T-helper 17 cell (primary cell): ENCODE data around the gene CACNA2D2. TPM values are rescaled to one million over a fixed set of nuclear protein-coding genes. Genes with fewer than 3 reads are reported as not detected.

Experiments
- ATAC-seq: fragments of 150-1000 bp; cut with Tn5 transposase; 2 replicates; pipeline ENCODE4 v1.10.0; 2021; ENCODE audit warnings: mild to moderate bottlenecking, moderate library complexity
- DNase-seq, 3 donors: peaks; one replicate each; pipeline versions ENCODE4 v3.0.0 to v3.0.0-alpha.2; 2020 to 2021
- H3K9me3 ChIP-seq: one replicate; pipeline ENCODE4 v1.7.0; 2013; ENCODE audit warnings: low read length, mild to moderate bottlenecking; ENCODE audit not compliant: control insufficient read depth, poor library complexity, severe bottlenecking
- H3K27ac Mint-ChIP-seq: one replicate; pipeline ENCODE4 v1.8.0; 2022; ENCODE audit warnings: mild to moderate bottlenecking, moderate library complexity, mixed read lengths
- H3K27me3 Mint-ChIP-seq: one replicate; pipeline ENCODE4 v1.8.0; 2022; ENCODE audit warnings: mixed read lengths
- H3K36me3 Mint-ChIP-seq: one replicate; pipeline ENCODE4 v1.8.0; 2022; ENCODE audit warnings: low read depth, mixed read lengths
- H3K4me1 Mint-ChIP-seq: one replicate; pipeline ENCODE4 v1.8.0; 2022; ENCODE audit warnings: mild to moderate bottlenecking, mixed read lengths
- H3K4me3 Mint-ChIP-seq: one replicate; pipeline ENCODE4 v1.8.0; 2022; ENCODE audit warnings: mild to moderate bottlenecking, moderate library complexity, mixed read lengths
- total RNA-seq, 4 donors: library from RNA in 2 of 4; stranded (reverse) in 2 of 4; gene quantifications; one replicate each; pipeline ENCODE4 v1.2.3 and lab custom pipeline; 2022 to 2026

The CACNA2D2 gene
- total RNA-seq, 2 donors from 2014 or later: 2.2 to 3.5 TPM

DNA sequence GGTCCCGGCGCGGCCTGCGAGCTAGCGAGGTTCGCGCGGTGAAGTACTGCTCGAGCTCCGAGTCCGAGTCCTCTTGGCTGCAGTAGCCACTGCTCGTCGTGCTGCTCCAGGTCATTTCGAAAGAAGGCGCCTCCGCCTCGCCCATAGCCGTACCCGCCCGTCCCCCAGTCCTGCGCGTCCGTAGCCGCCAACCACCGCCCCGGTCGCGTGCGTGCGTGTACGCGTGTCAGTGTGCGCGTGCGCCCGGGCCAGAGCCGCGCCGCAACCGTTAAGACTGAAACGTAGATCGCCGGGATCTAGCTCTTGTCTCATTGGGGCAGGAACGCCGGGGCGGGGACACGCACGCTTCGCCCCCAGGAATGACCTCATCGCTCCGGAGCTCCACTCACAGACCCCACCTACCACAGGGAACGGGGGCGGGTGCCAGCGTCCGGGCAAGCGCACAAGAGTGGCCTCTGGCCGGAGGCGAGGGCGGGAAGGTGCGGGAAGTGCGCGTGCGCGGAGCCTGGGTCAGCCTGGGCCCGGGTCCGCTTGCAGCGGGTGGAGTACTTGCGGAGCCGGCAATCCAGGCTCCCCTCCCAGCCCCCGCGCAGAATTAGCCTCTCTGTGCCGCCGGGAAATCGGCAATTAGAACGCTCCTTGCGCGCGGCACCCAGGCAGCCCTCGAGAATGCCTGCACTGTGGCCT, 166.1 kb downstream of the CACNA2D2 start:
- peak; percentile 81 for ATAC-seq
- H3K4me1 Mint-ChIP-seq: peaks cover 56% of the 10 kb centered on the region
- H3K27me3 Mint-ChIP-seq: no peaks in the 10 kb centered on the region
- no peaks in the 10 kb centered on the region for H3K9me3 ChIP-seq
- H3K36me3 Mint-ChIP-seq: peaks cover 5% of the 10 kb centered on the region
- peak; percentile 80 to 90 (median 85) for DNase-seq
- H3K4me3 Mint-ChIP-seq: peak overlapping the region; percentile 97
- H3K27ac Mint-ChIP-seq: peak overlapping the region; percentile 99

DNA sequence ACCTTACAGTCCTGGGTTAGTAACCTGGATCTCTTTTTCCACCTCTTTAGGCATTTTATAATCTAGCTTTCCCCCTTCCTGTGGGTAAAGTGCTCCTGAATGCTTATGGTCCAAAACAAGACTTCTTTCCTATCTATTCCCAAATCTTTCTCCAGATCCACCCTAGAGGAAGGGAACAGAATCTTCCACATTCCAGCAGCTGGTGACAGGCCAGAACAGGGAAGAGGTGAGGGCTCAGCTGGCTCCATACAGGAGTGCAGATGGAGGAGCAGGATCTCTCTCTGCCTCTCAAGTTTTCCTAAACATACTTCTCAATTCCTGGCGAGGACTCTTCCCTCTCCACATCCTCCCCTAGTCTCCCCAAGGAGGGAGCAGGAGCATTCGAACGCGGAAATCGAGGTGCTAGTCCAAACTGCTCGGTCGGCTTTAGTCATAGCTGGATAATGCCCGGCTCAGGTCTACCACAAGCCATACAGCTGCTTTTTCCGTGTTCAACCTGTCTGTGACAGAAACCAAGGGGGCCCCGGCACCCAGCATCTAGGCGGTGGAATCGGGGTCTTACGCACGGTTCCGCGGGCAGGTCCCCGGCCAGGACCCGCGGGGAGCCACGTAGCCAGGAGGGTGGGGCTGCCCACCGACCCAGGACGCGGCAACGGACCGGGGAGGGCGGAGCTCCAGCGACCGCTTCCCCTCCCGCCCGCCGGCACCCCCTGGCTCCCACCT, 166.8 kb downstream of the CACNA2D2 start:
- DNase-seq (no peak), ATAC-seq (peak; percentile 47)
- H3K36me3 Mint-ChIP-seq: peaks cover 5% of the 10 kb centered on the region
- peaks cover 56% of the 10 kb centered on the region for H3K4me1 Mint-ChIP-seq
- peak overlapping the region; percentile 99 for H3K27ac Mint-ChIP-seq
- H3K9me3 ChIP-seq: no peaks in the 10 kb centered on the region
- H3K4me3 Mint-ChIP-seq: peak overlapping the region; percentile 97
- H3K27me3 Mint-ChIP-seq: no peaks in the 10 kb centered on the region

DNA sequence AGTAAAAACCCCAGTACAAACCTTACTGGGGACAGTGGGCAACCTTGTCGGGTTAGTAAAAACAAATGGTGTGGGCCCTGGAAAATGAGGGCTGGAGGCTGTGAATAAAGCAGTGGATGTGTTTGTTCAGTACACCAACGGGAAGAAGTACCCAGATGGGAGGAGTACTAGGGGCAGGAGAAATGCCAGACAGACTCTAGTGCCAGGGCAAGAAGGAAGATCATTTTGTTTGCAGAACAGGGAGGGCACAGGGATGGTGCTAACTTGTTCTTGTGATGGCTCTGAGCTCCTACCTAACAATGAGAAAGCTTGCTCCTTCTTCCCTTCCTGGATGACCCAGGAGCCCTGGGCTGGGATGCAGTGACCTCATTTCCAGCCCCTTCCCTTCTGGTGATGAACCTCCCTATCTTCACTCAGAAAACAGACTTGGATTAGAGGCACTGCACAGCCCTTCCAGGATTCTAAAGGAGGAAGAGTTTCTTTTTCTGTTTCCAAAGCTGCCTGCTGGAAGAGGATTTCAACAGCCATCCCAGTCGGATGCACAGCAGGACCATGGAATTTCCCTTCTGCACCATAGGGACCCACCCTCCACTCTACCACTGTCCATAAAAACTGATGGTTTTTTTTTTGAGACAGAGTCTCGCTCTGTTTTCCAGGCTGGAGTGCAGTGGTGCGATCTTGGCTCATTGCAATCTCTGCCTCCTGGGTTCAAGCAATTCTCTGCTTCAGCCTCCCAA, 168.9 kb downstream of the CACNA2D2 start:
- Mint-ChIP-seq H3K36me3 (peaks cover 5% of the 10 kb centered on the region), H3K27ac (peak overlapping the region; percentile 99), H3K4me3 (peak overlapping the region; percentile 19), H3K27me3 (no peaks in the 10 kb centered on the region), H3K4me1 (peaks cover 45% of the 10 kb centered on the region)
- DNase-seq (no peak), ATAC-seq (no peak)
- H3K9me3 ChIP-seq: no peaks in the 10 kb centered on the region

DNA sequence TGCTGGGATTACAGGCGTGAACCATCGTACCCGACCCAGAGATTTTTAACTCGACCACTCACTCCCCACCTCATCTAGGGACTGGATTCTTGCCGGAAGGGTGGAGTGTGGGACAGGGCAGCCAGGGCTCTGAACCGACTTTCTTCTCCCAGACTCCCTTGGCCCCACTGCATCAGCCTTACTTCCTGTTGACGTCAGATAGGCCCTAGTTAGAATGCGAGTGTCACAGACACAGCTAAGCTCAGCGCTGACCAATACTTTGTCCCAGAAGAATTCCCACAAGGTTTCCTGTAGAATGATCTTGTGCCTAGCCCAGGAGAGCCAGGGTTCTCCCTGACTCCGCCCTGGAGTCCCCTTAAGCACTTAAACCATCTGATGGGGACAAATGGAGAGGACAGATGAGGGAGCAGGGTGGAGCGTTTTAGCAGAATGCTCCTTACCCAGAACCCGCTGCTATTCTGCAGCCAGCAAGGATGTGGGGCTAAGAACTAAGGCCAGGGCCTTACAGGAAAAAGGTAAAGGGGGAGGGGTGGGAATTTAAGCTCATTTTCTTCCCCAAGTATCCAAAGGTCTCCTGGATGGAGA, 169.6 kb downstream of the CACNA2D2 start:
- Mint-ChIP-seq H3K36me3 (peaks cover 3% of the 10 kb centered on the region), H3K4me3 (peak overlapping the region; percentile 61), H3K27me3 (no peaks in the 10 kb centered on the region), H3K4me1 (peaks cover 40% of the 10 kb centered on the region), H3K27ac (peak overlapping the region; percentile 99)
- ATAC-seq: no peak
- no peak for DNase-seq
- no peaks in the 10 kb centered on the region for H3K9me3 ChIP-seq

DNA sequence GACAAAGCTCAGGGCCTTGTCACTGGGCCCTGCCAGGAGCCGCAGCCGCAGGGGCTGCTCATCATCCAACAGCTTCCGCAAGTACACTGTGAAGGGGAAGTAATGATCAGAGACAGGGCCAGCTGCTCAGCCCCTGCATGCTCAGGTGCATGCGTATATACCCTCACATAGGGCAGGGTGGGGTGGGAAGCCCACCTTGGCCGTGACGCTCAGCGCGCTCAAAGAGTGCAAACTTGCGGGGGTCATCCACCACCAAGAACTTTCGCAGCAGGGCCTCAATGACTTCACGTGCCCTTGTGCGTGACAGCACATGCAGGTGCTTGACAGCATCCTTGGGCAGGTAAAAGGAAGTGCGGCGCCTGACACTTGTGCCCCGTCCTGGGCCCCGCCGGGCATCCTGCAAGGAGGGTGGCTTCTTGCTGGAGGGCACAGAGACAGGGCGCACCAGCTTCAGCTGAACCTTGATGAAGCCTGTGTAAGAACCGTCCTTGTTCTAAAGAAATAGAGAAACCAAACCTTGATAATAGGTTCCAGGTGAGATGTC, 172.0 kb downstream of the CACNA2D2 start:
- DNase-seq (no peak), ATAC-seq (no peak)
- Mint-ChIP-seq H3K4me1 (peaks cover 34% of the 10 kb centered on the region), H3K27ac (peak overlapping the region; percentile 21), H3K27me3 (no peaks in the 10 kb centered on the region), H3K4me3 (no peak overlapping the region), H3K36me3 (no peaks in the 10 kb centered on the region)
- H3K9me3 ChIP-seq: no peaks in the 10 kb centered on the region

DNA sequence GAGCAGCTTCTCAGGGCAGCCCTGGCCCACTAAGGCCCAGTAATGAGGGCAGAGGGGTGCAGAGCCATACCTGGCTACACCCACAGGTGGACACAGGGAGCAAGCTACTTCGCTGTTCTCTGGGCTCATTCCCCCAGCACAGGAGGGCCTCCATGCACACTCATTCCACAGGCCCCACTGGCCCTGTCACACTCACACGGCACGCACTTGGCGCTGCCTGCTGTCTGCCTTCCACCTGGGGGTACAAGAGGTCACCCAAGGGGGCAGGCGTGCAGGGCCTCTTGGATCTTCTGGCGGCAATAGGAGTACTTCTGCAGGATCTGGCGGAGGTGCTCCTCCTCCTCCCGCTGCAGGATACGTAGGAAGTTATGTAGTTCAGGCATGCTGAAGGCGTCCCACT, 173.1 kb downstream of the CACNA2D2 start:
- ATAC-seq (no peak), DNase-seq (peak in 1 of 3 donors; percentile 3)
- Mint-ChIP-seq H3K36me3 (no peaks in the 10 kb centered on the region), H3K27ac (no peak overlapping the region), H3K27me3 (no peaks in the 10 kb centered on the region), H3K4me1 (peaks cover 26% of the 10 kb centered on the region), H3K4me3 (no peak overlapping the region)
- no peaks in the 10 kb centered on the region for H3K9me3 ChIP-seq

DNA sequence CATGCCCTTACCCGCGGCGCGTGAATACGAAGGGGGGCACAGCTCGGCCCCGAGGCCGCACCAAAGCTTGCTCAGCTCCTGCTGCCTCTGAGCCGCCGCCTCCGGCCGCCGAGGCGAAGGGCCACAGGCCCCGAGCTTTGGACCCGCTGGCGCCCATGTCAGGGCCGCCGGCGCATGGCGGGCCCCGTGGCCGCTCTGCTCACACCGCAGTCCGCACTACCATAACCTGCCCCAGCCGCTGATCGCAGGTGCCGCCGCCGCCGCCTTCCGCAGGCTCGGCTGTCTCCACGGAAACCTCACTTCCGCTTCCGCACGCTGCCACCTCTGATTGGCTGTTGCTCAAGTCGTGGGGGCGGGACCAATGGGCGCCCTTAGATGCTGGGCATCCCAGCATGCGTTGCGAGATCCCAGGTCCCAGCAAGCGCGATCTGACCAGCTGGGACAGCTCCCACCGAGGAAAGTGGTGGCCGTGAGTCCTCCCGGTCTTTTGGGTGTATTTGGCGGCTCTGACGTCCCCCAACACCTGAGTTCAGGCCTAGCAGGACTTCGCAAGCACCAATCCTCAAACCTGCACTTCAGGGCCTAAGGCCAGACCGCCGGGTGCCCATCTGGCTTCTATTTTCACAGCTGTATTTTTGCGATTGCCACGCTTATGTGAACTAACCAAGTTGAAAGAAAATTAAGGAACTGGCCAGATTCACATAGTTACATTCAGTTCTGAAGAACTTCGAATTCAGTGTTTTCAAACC, 175.3 kb downstream of the CACNA2D2 start, which contains the start of gene TUSC2:
Gene TUSC2 (minus strand): TSS at position 281 of the 749 bp plus-strand sequence. CDS start 124 bp downstream, at position 157.
- Mint-ChIP-seq H3K4me1 (peaks cover 18% of the 10 kb centered on the region), H3K27me3 (no peaks in the 10 kb centered on the region), H3K36me3 (no peaks in the 10 kb centered on the region), H3K27ac (peak within 1 kb of the TSS; percentile 89), H3K4me3 (peak within 1 kb of the TSS; percentile 93)
- ATAC-seq (peak; percentile 96), DNase-seq (peak; percentile 90 to 91 (median 90))
- no peaks in the 10 kb centered on the region for H3K9me3 ChIP-seq

DNA sequence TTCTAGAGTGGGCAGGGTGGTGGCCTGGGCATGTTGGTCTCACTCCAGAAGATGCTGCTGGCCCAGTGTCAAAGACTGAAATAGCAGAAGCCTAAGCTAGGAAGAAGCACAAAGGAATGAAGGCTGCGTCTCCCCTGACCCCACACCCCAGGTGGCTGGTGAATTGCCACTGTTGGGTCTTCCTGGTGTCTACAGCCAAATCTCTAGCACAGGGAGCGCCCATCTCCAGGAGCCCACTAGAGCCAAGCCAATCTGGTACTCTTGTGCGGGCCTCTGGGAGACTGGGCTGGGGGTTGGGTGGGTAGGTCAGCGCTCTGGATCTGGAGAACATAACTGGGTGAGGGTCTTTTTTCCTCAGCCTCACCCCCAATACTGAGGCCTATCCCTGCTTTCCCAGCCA, 176.3 kb downstream of the CACNA2D2 start:
- Mint-ChIP-seq H3K36me3 (no peaks in the 10 kb centered on the region), H3K4me1 (peaks cover 18% of the 10 kb centered on the region), H3K27ac (peak overlapping the region; percentile 89), H3K4me3 (peak overlapping the region; percentile 93), H3K27me3 (no peaks in the 10 kb centered on the region)
- no peak for DNase-seq
- no peak for ATAC-seq
- H3K9me3 ChIP-seq: no peaks in the 10 kb centered on the region

DNA sequence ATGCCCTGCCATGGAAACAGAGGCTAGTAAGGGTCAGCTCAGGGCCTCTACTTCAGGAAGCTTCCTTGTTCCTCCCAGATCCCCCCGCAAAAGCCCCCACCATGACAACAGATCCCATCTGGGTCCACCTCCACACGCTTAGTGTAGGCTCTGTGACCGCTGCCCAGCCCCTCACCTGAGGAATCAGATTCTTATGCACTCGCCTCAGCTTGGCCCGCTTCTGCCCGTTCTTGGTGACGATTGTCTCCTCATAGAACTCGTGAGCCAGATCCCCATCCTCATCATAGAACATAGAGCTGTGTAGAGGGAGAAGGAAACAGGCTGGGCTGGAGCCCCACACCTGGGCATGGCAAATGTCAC, 177.3 kb downstream of the CACNA2D2 start:
- Mint-ChIP-seq H3K4me3 (no peak overlapping the region), H3K27me3 (no peaks in the 10 kb centered on the region), H3K36me3 (no peaks in the 10 kb centered on the region), H3K4me1 (peaks cover 18% of the 10 kb centered on the region), H3K27ac (peak overlapping the region; percentile 3)
- DNase-seq (no peak), ATAC-seq (no peak)
- H3K9me3 ChIP-seq: no peaks in the 10 kb centered on the region

DNA sequence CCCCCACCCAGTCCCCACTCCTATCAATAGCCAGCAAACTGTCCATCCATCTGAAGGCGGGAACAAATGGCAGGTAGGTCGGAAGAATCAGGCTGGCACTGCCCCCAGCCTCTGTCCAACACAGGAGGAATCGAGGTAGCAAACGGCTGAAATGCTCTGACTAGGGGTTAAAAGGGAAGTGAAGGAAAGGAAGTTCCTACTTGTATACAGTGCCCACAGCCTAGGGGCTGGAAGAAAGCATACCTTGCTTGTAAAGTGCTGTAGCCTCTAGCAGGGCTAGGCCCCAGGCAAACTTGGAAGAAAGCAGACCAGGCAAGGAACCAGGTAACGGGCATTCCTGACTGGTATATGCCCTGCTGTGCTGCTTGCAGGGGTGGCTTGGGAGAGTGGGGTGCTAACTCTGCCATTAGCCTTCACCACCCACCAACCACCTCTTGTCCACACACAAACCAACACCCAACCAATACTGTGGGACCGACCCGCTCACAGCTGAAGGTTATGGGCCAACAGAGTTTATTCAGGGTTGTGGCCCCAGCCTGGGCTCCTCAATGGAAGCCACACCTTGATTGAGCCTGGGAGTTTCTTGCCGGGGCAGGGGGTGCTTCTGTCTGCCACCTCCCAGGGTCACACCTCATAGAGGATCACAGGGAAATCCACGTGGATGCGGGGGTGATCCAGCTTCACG, 177.8 kb downstream of the CACNA2D2 start:
- Mint-ChIP-seq H3K4me1 (peaks cover 20% of the 10 kb centered on the region), H3K27ac (peak overlapping the region; percentile 3)

DNA sequence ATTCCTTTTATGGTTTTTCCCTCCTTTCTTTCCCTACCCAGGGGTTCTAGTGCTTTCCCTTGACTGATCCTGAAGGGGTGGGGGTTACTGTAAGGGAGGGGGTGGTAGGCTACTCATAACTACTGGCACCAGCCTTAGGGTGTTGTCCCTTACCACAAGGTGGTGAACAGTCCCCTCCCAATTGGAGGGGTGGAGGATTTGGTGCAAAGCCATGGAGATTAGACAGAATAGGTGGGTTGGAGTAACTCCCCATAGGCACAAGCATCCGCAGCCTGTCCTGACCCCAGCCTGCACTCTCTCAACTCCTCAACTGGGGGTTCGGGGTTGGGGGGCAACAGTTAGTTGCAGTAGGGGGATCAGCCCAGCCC, 178.3 kb downstream of the CACNA2D2 start:
- Mint-ChIP-seq H3K27ac (no peak overlapping the region), H3K36me3 (no peaks in the 10 kb centered on the region), H3K4me1 (peaks cover 25% of the 10 kb centered on the region), H3K27me3 (no peaks in the 10 kb centered on the region), H3K4me3 (no peak overlapping the region)
- ATAC-seq (no peak), DNase-seq (no peak)
- H3K9me3 ChIP-seq: no peaks in the 10 kb centered on the region

More for the DNA sequence above, 177.8 kb downstream of the CACNA2D2 start:
- DNase-seq (no peak), ATAC-seq (no peak)
- H3K36me3 Mint-ChIP-seq: no peaks in the 10 kb centered on the region
- no peaks in the 10 kb centered on the region for H3K27me3 Mint-ChIP-seq
- no peak overlapping the region for H3K4me3 Mint-ChIP-seq
- no peaks in the 10 kb centered on the region for H3K9me3 ChIP-seq
